ENCODE data around the gene PA2G4.
A peak's percentile ranks its signal among the peaks of the same experiment; 100 is the strongest.

The PA2G4 gene

DNA sequence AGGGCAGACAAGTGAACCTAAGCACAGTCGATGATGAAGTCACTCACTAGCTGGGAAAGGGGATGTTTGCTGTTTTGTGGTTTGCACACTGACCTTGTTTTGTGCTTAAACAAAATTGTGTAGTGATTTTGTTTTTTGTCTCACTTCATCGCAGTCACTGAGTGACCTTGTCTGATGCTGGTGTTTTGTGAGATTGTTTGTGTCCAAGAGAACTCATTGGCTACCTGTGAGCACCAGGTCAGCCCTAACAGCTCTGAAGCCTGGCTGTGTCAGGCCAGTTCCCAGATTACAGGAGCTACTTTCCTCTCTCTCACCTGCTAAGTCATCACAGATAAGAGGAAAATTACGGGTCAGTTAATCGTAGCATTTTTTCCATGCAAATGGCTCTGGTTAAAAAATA is 19.8 kb downstream of the PA2G4 start:
- DNase-seq (ENCODE audit: low spot score) (no peak), FAIRE-seq (no peak)

DNA sequence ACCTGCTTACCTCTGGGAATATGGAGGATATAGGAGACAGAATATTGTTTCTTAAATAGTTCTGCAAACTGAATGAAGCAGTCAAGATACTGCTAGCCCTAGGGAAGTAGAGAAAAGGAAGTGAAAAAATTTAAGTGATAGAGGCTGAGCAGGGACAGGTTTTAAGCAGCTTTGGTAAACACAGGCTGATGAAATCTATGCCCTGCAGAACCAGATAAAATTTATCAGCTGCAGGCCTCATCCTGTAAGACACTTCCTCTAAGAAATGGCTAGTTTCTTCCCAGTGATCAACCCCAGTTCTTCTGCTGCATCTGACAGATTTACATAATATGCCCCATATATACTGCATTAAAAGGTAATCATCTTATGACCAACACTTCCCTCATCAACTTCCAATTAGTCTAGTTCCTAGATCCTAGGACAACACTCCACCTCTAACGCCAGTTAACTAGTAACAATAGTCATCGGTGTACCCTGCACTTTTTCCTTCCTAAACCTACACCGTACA is 22.4 kb downstream of the PA2G4 start:
- FAIRE-seq: no peak
- no peak for DNase-seq (ENCODE audit: low spot score)

DNA sequence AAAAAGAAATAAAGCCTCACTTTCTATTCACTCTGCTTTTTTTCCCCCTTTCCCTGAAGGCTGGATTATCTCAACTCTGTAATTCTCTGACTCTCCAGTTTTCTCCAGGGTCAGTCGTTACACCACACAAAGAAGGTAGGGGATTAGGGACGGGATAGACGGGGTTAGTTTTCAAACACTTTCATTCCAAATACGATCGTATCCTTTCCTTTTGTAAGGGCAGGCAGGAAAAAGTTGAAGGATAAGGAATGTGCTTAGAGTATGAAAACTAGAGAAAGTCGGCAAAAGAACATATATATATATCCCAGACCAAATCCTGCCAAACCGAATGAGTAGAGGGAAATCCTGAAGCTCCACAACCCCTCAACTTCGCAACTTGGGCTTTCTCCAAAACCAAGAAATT is 23.1 kb downstream of the PA2G4 start:
- DNase-seq (ENCODE audit: low spot score) (no peak), FAIRE-seq (no peak)

DNA sequence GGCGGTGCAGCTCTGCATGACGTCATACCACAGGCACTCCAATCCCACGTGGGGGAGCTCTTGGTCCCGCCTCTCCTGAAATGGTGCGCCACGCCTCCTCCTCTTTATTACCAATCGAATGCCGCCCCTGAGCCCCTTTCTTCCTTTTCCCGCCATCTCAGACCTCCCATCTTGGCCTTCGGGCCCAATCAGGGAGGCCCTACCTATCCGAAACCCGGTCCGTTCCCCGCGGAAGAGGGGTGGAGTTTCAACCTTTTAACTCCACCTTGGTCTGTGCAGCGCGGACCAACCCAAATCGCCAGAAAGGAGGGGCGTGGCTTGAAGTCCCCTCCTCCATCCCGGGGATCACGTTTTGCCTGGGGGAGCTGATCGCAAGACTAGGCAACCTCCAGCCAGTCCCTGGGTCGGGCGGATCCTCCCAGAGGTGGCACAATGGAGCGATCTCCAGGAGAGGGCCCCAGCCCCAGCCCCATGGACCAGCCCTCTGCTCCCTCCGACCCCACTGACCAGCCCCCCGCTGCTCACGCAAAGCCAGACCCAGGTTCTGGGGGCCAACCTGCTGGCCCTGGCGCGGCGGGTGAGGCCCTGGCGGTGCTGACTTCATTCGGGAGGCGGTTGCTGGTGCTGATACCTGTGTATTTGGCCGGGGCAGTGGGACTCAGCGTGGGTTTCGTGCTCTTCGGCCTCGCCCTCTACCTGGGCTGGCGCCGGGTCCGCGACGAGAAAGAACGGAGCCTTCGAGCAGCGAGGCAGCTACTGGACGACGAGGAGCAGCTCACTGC is 23.7 kb downstream of the PA2G4 start, which contains the start of gene ESYT1:
Gene ESYT1, plus strand, starts transcription at position 380 of the 782 bp plus-strand sequence. Its CDS starts 53 bp downstream, at position 433.
- FAIRE-seq (peak; percentile 30), DNase-seq (ENCODE audit: low spot score) (peak; percentile 98)

DNA sequence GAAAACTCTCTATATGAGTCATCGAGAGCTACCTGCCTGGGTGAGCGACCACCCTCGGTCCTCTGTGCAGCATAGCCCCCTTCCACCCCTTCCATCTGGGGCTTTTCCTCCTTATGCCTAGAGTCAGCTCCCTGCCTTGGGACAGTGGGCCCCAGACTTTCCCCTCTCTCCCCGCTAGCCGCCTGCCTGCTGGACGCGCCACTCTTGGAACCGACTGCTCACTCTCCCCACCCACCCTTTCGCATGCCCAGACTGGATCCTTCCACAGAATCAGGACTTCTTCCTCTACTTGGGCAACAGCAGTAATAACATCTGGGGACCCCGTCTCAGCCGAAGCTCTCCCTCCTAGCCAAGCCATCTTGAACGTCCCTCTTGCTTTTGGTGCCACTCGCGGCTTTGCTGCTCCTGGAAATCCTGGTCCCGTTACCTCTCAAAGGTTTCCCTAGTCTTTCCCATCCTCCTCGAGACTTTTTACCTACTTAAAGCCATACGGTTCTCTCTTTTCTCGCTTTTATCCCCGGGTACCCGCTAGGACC is 24.4 kb downstream of the PA2G4 start:
- FAIRE-seq (no peak), DNase-seq (ENCODE audit: low spot score) (no peak)

DNA sequence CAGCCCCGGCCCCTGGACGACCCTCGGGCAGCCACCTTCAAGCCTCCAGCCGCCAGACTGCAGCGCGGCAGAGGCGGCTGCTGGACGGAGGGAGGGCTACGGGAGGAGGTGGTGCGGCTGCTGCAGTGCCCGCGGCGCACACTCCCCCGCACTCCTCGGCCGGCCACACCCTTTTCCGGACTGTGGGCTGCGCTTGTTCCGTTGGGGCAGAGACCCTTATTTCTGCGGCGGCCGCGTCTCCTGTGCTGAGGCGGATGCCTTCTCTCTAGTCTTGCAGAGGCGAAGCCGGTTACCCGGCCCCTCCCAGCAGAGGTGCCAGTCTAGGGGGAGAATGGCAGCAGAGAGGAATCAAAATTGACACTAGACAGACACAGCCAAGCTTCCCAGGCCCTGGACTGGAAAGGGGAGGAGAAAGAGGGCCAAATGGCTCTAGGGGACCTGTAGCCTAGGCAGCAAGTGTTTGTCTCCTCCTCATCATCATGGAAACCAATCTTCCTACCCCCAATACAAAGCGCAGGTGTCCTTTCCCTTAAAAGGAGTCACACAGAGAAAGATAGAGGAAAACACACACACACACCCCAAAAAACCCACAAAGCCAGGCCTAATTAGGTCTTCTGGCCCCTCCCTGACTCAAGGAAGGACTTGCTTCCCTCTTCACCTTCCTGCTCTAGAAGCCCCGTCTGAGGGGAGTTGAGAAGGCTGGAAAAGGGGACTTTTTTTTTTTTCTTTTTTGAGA is 25.0 kb downstream of the PA2G4 start:
- DNase-seq (ENCODE audit: low spot score) (peak; percentile 69), FAIRE-seq (no peak)

DNA sequence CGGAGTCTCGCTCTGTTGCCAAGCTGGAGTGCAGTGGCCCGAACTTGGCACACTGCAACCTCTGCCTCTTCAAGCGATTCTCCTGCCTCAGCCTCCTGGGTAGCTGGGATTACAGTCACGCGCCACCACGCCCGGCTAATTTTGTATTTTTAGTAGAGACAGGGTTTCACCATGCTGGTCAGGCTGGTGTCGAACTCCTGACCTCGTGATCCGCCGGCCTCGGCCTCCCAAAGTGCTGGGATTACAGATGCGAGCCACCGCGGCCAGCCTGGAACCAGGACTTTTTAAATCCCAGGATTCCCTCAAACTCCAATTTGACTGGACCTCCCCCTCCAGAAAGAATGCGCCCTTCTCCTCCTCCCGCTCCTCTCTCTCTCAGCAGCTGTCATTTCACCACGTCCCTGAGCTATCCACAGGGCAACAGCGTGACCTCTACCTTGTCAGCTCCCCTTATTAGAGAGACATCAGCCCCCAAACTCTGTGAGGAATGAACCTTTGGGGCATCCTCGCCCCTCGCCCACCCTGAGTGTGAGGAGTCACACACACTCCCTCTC is 25.7 kb downstream of the PA2G4 start:
- DNase-seq (ENCODE audit: low spot score): no peak
- no peak for FAIRE-seq

DNA sequence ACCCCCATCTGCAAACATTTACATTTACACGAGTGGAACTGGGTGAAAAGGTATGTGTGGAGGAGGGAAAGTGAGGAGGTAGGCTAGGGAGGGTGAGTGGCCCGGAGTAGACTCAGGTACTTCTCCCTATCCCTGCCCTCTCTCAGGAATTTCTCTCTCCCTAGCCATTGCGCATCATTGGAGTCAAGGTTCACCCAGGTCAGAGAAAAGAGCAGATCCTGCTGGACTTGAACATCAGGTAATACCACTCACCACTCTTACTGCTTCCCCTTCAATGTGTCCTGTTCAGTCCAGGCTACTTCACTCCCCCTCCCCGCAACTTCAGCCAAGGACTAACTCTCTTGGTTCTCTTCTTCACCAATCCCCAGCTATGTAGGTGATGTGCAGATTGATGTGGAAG is 26.5 kb downstream of the PA2G4 start:
- DNase-seq (ENCODE audit: low spot score) (no peak), FAIRE-seq (no peak)

DNA sequence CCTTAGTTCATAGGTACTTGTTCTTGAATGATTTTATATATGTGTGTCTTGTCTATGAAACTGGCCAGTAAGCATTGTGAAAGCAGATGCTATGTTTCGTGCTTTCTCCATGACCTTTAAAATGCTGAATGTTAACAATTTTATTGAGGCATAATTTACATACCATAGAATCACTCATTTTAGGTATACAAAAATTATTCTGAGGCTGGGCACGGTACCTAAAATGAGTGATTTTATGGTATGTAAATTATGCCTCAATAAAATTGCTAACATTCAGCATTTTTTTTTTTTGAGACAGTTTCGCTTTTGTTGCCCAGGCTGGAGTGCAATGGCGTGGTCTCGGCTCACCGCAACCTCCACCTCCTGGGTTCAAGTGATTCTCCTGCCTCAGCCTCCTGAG is 30.5 kb downstream of the PA2G4 start:
- DNase-seq (ENCODE audit: low spot score): no peak
- no peak for FAIRE-seq

DNA sequence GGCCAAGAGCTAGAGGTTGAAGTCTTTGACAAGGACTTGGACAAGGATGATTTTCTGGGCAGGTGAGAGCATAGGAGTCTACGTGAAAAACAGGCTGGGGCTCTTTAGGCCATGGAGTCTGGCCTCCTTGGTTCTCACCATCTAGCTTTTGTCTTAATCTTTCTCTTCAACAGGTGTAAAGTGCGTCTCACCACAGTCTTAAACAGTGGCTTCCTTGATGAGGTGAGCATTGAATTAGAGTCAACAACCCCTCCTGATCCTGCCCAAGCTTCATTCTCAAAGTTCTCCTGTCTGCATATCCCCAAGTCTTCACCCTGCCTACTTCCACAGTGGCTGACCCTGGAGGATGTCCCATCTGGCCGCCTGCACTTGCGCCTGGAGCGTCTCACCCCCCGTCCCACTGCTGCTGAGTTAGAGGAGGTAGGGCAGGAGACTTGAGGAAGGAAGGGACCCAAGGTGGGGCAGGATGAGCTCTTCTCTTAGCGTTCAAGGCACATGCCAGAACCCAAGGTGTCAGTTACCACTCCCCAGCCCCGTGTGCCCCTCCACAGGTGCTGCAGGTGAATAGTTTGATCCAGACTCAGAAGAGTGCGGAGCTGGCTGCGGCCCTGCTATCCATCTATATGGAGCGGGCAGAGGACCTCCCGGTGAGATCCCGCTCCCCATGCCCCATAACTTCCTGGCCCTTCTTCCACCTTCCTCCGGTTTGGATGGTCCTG is 33.7 kb downstream of the PA2G4 start:
- FAIRE-seq (no peak), DNase-seq (ENCODE audit: low spot score) (no peak)

DNA sequence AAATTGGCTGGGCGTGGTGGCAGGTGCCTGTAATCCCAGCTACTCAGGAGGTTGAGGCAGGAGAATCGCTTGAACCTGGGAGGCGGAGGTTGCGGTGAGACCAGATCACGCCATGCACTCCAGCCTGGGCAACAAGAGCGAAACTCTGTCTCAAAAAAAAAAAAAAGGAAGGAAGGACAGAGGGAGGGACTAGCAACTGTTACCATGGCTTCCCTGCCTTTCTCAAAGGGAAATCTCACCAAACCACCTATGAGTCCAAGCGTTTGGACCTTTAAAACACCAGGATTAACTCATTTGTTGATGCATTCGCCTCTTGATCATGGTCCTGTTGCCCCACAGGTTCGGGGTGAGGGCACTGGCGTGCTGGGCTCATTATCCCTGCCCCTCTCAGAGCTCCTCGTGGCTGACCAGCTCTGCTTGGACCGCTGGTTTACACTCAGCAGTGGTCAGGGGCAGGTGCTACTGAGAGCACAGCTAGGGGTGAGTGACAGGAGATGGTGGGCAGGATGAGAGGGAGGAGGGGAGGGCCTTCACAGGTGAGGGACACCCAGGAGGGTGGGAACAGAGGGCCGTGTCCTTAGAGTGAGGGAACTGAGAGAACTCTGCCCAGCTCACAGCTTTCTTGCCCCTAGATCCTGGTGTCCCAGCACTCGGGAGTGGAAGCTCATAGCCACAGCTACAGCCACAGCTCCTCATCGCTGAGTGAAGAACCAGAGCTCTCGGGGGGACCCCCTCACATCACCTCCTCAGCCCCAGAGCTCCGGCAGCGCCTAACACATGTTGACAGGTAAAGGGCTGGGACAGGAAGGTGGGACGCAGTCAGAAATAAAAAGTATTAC is 37.8 kb downstream of the PA2G4 start:
- no peak for DNase-seq (ENCODE audit: low spot score)

DNA sequence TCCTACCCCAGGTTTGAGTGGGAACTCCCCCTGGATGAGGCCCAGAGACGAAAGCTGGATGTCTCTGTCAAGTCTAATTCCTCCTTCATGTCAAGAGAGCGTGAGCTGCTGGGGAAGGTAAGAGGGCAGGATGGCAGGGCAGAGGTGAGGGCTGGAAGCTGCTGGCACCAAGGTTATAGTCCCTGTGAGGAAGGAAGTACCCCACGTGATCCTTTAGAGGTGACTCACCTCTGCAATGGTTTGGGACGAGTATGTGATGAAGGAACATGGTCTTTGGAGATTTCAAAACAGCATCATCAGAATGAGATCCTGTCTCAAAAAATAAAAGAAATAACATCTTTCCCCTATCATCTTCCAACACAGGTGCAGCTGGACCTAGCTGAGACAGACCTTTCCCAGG is 38.9 kb downstream of the PA2G4 start:
- FAIRE-seq (no peak), DNase-seq (ENCODE audit: low spot score) (no peak)

More for the DNA sequence above, 37.8 kb downstream of the PA2G4 start:
- no peak for FAIRE-seq

DNA sequence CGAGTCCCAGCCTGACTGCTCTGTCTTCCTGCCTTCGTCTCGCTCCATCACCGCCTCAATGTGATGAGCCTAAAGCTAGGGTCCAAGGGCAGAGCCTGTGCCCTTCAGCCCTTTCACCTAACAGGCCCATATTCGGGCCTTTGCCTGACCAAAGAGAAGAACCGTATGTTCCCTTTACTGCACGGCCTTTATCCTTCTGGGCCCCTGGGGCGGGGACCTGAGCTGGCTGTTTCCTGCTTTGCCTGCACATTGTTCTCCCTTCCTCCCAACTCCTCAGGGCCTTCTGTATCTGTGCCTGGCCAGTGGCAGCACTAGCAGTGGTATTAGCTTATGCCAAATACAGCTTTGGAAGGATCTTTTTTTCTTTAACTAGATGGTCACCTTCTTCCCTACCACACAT is 39.5 kb downstream of the PA2G4 start:
- no peak for FAIRE-seq

DNA sequence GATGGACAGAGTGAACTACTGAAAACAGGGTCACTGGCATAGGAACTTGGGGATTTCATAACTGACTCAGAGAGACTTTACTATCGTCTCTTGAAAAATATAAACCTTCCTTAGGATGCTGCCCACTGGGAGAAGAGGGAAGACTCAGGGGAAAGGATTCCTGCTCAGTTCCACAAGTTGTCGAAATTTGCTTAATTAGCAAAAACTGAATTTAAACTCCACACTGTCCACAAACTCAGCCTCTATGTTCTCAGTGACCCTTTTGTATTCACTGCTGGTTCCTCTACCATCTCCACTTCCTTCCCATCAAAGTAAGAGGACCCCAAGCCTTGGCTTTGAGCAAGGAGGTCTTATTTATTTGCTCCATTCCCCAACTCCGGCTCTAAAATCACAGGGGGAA is 40.9 kb downstream of the PA2G4 start:
- FAIRE-seq (no peak), DNase-seq (ENCODE audit: low spot score) (no peak)

More for the DNA sequence above, 39.5 kb downstream of the PA2G4 start:
- no peak for DNase-seq (ENCODE audit: low spot score)

DNA sequence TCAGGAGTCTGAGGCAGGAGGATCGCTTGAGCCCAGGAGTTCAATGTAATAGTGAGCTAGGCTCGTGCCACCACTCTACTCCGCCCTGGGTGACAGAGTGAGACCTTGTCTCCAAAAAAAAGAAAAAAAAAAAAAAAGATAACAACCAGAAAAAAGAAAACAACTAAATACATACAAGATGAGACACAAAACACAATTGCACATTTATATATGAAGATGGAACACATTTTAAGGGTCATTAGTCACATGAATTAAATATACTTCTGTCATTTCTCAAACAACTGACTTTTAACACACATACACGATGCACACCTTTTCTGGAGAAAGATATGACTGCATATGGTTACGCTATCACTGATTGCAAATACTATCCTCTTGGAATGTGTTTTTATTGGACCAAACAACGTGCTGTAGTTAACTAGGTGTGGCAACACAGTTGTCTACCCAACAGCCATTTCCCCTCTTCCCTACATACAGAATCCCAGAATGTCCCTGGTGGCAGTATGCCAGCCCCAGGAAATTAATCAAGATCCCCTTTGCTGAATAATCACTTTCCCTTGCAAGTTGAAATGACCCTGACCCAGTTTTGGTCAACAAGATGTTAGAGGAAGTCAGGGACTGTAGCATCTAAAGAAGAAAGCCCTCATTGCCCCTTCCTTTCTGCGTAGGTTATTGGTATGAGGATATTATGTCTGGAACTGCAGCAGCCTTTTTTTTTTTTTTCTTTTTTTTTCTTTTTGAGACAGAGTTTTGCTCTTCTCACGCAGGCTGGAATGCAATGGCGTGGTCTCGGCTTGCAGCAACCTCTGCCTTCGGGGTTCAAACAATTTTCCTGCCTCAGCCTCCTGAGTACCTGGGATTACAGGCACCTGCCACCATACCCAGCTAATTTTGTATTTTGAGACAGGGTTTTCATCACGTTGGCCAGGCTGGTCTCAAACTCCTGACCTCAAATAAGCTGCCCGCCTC is 42.4 kb downstream of the PA2G4 start:
- no peak for DNase-seq (ENCODE audit: low spot score)

DNA sequence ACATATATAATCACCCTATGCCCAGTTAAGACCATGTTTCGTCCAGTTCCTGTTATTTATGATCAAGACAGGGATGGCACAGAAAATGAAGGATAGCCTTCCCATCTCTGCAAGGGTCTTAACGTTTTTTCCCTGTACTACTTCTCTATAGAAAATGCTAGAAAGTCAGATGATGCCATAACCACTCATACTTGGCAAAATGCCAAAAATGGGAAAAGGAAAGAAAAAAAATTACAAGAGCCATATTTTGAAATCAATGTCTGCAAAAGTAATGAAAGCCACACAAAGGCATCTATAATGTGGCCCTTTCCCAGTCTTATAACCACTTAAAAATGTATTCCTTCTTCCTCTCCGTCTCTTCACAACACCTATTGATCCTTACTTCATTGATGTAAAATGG is 46.2 kb downstream of the PA2G4 start:
- DNase-seq (ENCODE audit: low spot score) (no peak), FAIRE-seq (no peak)

More for the DNA sequence above, 42.4 kb downstream of the PA2G4 start:
- no peak for FAIRE-seq

DNA sequence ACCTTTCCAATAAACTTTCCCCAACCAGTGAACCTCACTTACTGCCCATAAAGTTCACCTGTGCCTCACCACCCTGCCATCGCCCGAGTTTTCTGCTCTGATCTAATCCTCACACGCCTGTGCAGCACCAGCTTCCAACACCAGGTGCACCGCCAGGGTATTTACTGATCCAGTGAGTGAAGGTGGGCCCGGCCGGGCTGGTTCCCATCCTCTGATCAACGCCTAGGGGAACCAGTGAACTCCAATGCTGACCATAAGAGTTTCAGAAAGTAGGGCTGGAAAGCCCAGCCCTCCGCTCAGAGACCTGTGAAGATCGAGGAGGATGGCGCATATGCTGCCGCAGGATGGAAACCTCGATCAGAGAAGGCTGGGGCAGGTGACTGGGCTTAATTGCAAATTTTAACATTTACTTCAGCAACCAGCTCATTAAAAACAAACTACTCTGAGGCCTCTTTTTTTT is 47.3 kb downstream of the PA2G4 start:
- peak; percentile 66 for DNase-seq (ENCODE audit: low spot score)
- FAIRE-seq: no peak

DNA sequence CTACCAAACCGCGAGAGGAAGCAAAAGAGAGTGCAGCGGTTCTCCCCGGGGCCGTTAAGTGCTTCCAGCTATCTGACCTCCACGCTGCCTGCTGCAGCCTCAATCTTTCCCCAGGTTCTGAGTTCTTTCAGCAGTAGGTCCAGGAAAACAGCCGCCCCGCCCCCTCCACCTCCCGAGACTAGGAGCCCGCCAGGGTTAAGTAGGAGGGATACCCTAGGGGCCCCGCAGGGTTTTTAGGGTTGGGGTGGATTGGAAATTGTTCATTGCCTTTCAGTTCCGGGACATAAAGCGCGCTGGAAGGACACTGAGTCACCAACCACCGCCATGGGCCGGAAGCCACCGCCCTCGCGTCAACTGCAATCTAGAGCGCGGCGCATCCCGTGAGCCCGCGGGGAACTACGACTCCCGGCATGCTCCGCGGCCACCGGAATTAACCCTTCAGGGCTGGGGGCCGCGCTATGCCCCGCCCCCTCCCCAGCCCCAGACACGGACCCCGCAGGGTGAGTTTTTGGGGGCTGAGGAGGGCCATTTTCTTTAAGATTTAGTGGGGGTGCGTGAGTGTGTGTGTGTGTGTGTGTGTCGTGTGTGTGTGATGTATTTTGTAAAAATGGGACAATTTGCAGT is 47.9 kb downstream of the PA2G4 start, which contains the start of gene MYL6B:
Gene MYL6B, plus strand, starts transcription at position 456 of the 624 bp plus-strand sequence. CDS start 1,332 bp downstream, outside the sequence.
- DNase-seq (ENCODE audit: low spot score): peak; percentile 96
- FAIRE-seq: peak; percentile 69

All from urothelium cell line (cell line).